HCT116 (cell line): ENCODE results near the gene ITPR1.

Experiments used
- CEBPB ChIP-seq: IDR thresholded peaks from 2 replicates; pipeline ENCODE4 v1.6.1; 2012; ENCODE audit warnings: low read depth
- JUND ChIP-seq: IDR thresholded peaks from 2 replicates; pipeline ENCODE4 v1.6.1; 2012
- MAX ChIP-seq: IDR thresholded peaks from 2 replicates; pipeline ENCODE4 v1.6.1; 2012
- POLR2A ChIP-seq: IDR thresholded peaks from 2 replicates; pipeline ENCODE4 v1.7.0; 2011; ENCODE audit warnings: borderline replicate concordance; ENCODE audit not compliant: insufficient read depth, insufficient read length; ENCODE audit errors: extremely low read depth
- POLR2AphosphoS5 ChIP-seq: IDR thresholded peaks from 2 replicates; pipeline ENCODE4 v1.6.1; 2011; ENCODE audit warnings: mild to moderate bottlenecking, low read depth, low read length, moderate library complexity
- SP1 ChIP-seq: IDR thresholded peaks from 2 replicates; pipeline ENCODE4 v1.6.1; 2012; ENCODE audit warnings: low read depth
- TCF7L2 ChIP-seq: IDR thresholded peaks from 2 replicates; pipeline ENCODE4 v1.7.0; 2011; ENCODE audit warnings: borderline replicate concordance, inconsistent platforms; ENCODE audit not compliant: insufficient read depth, insufficient read length; ENCODE audit errors: extremely low read depth
- YY1 ChIP-seq: IDR thresholded peaks from 2 replicates; pipeline ENCODE4 v1.6.1; 2011; ENCODE audit warnings: low read length, low read depth, moderate library complexity, mild to moderate bottlenecking; ENCODE audit not compliant: insufficient replicate concordance; ENCODE audit errors: extremely low read depth
- ZBTB33 ChIP-seq: IDR thresholded peaks from 2 replicates; pipeline ENCODE4 v1.6.1; 2011; ENCODE audit warnings: mild to moderate bottlenecking, low read length, moderate library complexity; ENCODE audit not compliant: insufficient replicate concordance; ENCODE audit errors: extremely low read depth
- TF ChIP-seq, protein P1 (sequence below), 3 experiments: fragments of 200-600 bp in 1 of 3; sonication (generic) in 1 of 3; IDR thresholded peaks in 2 of 3; conservative IDR thresholded peaks in 1 of 3; 2 replicates each; pipeline ENCODE4 v1.5.1; 2012 to 2017; ENCODE audit warnings: low read depth in 2 of 3, low read length in 2 of 3, antibody characterized with exemption in 1 of 3, borderline replicate concordance in 1 of 3, control low read depth in 1 of 3, mild to moderate bottlenecking in 1 of 3, mixed read lengths in 1 of 3, mixed run types in 1 of 3, moderate library complexity in 1 of 3; ENCODE audit not compliant: insufficient read depth in 1 of 3

DNA sequence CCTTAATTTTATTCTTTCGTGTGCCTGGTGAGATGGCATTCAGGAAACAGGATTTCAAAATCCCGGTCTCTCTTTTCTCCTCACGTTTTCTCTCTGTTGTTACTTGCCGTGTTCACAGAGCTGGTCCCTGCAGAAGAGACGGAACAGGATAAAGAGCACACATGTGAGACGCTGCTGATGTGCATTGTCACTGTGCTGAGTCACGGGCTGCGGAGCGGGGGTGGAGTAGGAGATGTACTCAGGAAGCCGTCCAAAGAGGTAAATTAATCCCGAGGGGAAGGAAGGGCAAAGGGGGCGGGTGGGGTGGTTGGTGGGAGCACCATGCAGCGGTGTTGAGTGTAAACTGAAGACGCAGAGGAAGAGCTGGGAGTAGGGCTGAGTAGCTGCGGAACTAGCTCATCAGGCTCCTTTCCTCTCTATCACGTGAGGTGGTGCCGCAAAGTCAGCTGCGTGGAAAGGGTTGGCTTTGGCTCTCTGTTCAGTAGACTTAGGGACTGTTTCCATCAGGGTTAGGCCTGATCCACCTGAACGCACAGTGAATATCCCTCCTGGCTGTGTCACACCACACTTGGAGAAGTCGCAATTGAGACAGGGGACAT, 321.3 kb downstream of the ITPR1 start:
- TF ChIP-seq, protein P1, sequence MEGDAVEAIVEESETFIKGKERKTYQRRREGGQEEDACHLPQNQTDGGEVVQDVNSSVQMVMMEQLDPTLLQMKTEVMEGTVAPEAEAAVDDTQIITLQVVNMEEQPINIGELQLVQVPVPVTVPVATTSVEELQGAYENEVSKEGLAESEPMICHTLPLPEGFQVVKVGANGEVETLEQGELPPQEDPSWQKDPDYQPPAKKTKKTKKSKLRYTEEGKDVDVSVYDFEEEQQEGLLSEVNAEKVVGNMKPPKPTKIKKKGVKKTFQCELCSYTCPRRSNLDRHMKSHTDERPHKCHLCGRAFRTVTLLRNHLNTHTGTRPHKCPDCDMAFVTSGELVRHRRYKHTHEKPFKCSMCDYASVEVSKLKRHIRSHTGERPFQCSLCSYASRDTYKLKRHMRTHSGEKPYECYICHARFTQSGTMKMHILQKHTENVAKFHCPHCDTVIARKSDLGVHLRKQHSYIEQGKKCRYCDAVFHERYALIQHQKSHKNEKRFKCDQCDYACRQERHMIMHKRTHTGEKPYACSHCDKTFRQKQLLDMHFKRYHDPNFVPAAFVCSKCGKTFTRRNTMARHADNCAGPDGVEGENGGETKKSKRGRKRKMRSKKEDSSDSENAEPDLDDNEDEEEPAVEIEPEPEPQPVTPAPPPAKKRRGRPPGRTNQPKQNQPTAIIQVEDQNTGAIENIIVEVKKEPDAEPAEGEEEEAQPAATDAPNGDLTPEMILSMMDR (IDR thresholded peaks at IDR 0.05 in 2 of 3, conservative IDR thresholded peaks at IDR 0.05 in 1 of 3; ENCODE audit: borderline replicate concordance in 1 of 3, insufficient read depth in 1 of 3, low read depth in 2 of 3, low read length in 2 of 3): no peak
- no peak for TF ChIP-seq POLR2A
- no peak for TF ChIP-seq TCF7L2
- no peak for TF ChIP-seq POLR2AphosphoS5
- TF ChIP-seq CEBPB: no peak
- no peak for TF ChIP-seq ZBTB33
- no peak for TF ChIP-seq JUND
- TF ChIP-seq SP1: no peak
- no peak for TF ChIP-seq YY1
- no peak for TF ChIP-seq MAX
